HG02642 (cell line): ENCODE data around the gene TMEM215.

Experiments
- ATAC-seq: cut with Tn5 transposase; IDR thresholded peaks from one replicate; pipeline ENCODE4 v1.9.1; 2021; ENCODE audit warnings: mild to moderate bottlenecking; ENCODE audit not compliant: unreplicated experiment, poor library complexity

TMEM215 gene

DNA sequence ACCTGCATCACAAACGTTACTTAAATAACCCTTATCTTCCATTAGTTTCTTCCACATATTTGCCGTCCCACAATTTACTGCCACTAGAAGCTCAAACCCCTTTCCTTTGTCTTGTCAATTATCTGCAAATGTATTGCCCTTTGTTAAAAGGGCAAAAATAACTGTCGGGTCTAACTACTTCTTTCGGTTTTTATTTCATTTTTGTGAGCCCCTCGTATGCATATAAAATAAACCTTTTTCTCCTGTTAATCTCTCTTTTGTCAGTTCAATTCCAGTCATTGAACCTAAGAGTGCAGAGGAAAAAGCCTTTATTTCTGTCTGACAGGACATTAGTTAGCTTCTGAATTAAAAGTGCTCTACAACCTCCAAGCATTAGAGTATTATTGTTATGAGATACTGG is 45.5 kb downstream of the TMEM215 start:
- no peak for ATAC-seq

GRCh38 chr9:32832346-32832745 is 49.0 kb downstream of the TMEM215 start:
- ATAC-seq: no peak
